Measurements from ENCODE around the gene SLC10A3. TPM values are rescaled to one million over a fixed set of nuclear protein-coding genes. Genes with fewer than 3 reads are reported as not detected.

Gene SLC10A3
- total RNA-seq, 1 experiment from 2014 or later, result 32.1 TPM

DNA sequence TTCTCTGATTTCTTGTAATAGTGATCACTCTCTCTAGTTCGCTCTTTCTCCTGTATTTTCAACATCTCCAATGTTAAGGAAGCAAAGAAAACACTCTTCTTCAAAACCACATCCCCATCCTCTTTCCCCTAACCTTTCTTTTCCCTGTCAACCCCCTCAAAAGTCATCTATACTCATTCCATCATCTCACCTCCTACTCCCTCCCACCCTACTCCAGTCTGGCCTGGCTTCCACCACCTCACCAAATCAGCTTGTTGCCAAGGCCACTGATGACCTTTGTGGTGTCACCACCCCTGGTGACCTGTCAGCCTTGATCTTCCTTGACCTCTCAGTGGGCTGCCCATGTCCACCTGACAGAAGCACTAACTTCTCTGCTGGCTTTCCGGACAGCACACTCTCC, 23.3 kb upstream of the SLC10A3 start:
- H3K27ac ChIP-seq (ENCODE audit: low read length), result no peak overlapping the region
- no peaks in the 10 kb centered on the region for H3K36me3 ChIP-seq (ENCODE audit: insufficient read depth, low read length)
- no peak overlapping the region for H3K9ac ChIP-seq (ENCODE audit: low read length)
- peaks cover 22% of the 10 kb centered on the region for H3K4me1 ChIP-seq (ENCODE audit: low read length)
- no peak overlapping the region for H2AFZ ChIP-seq (ENCODE audit: low read length)
- H3K9me2 ChIP-seq (replicated peaks; ENCODE audit: insufficient read depth, low read length), result no peaks in the 10 kb centered on the region
- no peak for DNase-seq
- no peaks in the 10 kb centered on the region for H3K27me3 ChIP-seq (ENCODE audit: low read length)
- no peak overlapping the region for H3K4me3 ChIP-seq (ENCODE audit: low read length)
- H3K79me2 ChIP-seq (ENCODE audit: low read length), result peaks cover 8% of the 10 kb centered on the region; the same call in 1 of the 2 replicates
- H3K9me3 ChIP-seq (ENCODE audit: low read length), result no peaks in the 10 kb centered on the region
- no peaks in the 10 kb centered on the region for H4K20me1 ChIP-seq (ENCODE audit: insufficient read depth, low read depth, low read length)
- H3K4me2 ChIP-seq (ENCODE audit: low read depth, low read length, poor library complexity, severe bottlenecking), result no peak overlapping the region

DNA sequence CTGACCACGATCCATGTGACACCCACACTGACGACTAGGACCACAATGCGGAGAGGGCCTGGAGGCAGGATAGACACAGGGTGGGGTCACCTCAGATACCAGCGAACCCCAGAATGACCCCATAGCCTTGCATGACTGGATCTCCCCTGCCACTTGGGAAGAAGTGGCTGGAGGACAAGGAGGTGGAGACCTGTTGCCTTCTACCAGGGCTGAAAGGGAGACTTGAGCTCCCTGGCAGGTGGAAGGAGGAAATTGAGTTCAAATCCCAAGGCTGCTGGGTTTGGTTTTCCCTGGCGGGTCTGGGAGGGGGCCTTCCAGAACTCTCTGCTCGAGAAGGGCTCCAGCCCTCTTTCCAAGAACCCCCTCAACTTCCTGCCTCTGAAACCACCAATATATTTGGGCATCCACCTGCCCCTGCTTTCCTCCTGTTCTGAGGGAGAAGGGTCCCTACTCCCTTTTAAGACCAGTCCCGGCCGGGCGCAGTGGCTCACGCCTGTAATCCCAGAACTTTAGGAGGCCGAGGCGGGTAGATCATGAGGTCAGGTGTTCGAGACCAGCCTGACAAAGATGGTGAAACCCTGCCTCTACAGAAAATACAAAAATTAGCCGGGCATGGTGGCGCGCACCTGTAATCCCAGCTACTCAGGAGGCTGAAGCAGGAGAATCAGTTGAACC, 22.6 kb upstream of the SLC10A3 start:
- Histone ChIP-seq H3K27ac (ENCODE audit: low read length) (no peak overlapping the region), H4K20me1 (ENCODE audit: insufficient read depth, low read depth, low read length) (no peaks in the 10 kb centered on the region), H2AFZ (ENCODE audit: low read length) (no peak overlapping the region)

DNA sequence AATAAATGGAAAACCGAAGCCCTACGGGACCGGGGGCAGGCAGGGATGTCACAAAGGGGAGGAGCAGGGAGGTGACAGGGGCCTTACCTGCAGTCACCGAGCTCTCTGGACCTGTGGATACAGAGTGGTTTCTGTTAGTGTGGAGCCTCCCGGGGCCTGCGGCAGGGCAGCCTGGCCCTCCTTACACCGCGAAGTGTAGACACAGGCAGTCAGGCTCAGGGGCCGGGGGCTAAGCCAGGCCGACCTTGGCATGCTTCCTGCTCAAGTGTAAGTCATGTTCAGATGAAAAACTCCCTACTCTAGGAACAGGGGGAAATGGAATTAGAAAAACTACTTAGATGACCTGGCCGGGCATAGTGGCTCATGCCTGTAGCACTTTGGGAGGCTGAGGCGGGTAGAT, 21.3 kb upstream of the SLC10A3 start:
- Histone ChIP-seq H3K36me3 (ENCODE audit: insufficient read depth, low read length) (no peaks in the 10 kb centered on the region), H3K4me1 (ENCODE audit: low read length) (peaks cover 10% of the 10 kb centered on the region), H3K4me2 (ENCODE audit: low read depth, low read length, poor library complexity, severe bottlenecking) (no peak overlapping the region), H4K20me1 (ENCODE audit: insufficient read depth, low read depth, low read length) (no peaks in the 10 kb centered on the region), H3K9me3 (ENCODE audit: low read length) (no peaks in the 10 kb centered on the region), H3K27ac (ENCODE audit: low read length) (no peak overlapping the region), H2AFZ (ENCODE audit: low read length) (no peak overlapping the region), H3K27me3 (ENCODE audit: low read length) (no peaks in the 10 kb centered on the region), H3K79me2 (ENCODE audit: low read length) (peaks cover 8% of the 10 kb centered on the region; the same call in 1 of the 2 replicates), H3K9me2 (replicated peaks; ENCODE audit: insufficient read depth, low read length) (no peaks in the 10 kb centered on the region), H3K9ac (ENCODE audit: low read length) (no peak overlapping the region), H3K4me3 (ENCODE audit: low read length) (no peak overlapping the region)
- DNase-seq, result no peak

More for the DNA sequence above, 22.6 kb upstream of the SLC10A3 start:
- Histone ChIP-seq H3K9me3 (ENCODE audit: low read length) (no peaks in the 10 kb centered on the region), H3K4me2 (ENCODE audit: low read depth, low read length, poor library complexity, severe bottlenecking) (no peak overlapping the region), H3K4me3 (ENCODE audit: low read length) (no peak overlapping the region), H3K79me2 (ENCODE audit: low read length) (peaks cover 8% of the 10 kb centered on the region; the same call in 1 of the 2 replicates), H3K9me2 (replicated peaks; ENCODE audit: insufficient read depth, low read length) (no peaks in the 10 kb centered on the region), H3K4me1 (ENCODE audit: low read length) (peaks cover 16% of the 10 kb centered on the region), H3K27me3 (ENCODE audit: low read length) (no peaks in the 10 kb centered on the region), H3K36me3 (ENCODE audit: insufficient read depth, low read length) (no peaks in the 10 kb centered on the region), H3K9ac (ENCODE audit: low read length) (no peak overlapping the region)
- no peak for DNase-seq

DNA sequence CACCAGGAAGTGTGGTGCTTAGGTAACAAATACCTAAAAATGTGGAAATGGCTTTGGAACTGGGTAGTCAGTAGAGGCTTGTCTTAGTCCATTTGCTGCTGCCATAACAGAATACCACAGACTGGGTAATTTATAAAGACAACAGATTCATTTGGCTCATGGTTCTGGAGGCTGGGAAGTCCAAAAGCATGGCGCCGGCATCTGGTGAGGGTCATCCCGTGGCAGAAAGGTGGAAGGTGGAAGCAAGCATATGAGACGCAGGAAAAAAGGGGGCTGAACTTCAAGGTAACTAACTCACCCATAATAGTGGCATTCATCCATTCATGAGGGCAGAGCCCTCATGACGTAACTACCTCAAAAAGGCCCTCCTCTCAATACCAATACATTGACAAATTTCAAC, 19.0 kb upstream of the SLC10A3 start:
- Histone ChIP-seq H3K9me3 (ENCODE audit: low read length) (no peaks in the 10 kb centered on the region), H3K36me3 (ENCODE audit: insufficient read depth, low read length) (no peaks in the 10 kb centered on the region), H4K20me1 (ENCODE audit: insufficient read depth, low read depth, low read length) (no peaks in the 10 kb centered on the region), H3K27ac (ENCODE audit: low read length) (no peak overlapping the region), H3K4me2 (ENCODE audit: low read depth, low read length, poor library complexity, severe bottlenecking) (no peak overlapping the region), H2AFZ (ENCODE audit: low read length) (no peak overlapping the region), H3K27me3 (ENCODE audit: low read length) (no peaks in the 10 kb centered on the region), H3K9ac (ENCODE audit: low read length) (no peak overlapping the region), H3K79me2 (ENCODE audit: low read length) (no peaks in the 10 kb centered on the region), H3K9me2 (replicated peaks; ENCODE audit: insufficient read depth, low read length) (no peaks in the 10 kb centered on the region), H3K4me1 (ENCODE audit: low read length) (no peaks in the 10 kb centered on the region), H3K4me3 (ENCODE audit: low read length) (no peak overlapping the region)
- no peak for DNase-seq

DNA sequence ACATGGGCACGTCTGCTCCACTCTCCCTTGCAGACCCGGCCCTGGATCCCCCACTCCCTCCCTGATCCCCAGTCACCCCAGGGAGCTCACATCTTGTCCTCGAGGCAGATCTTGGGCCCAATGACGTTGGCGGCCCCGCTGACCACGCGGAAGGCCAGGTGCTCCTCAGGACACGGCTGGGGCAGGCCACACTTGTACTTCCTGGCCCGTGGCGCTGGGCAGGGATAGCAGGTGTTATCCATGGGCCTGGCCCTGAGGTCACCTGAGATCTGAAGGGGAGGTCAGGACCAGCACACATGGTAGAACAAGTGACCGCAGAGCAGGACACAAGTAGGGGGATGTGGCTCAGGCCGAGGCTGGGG, 17.9 kb upstream of the SLC10A3 start:
- no peak overlapping the region for H2AFZ ChIP-seq (ENCODE audit: low read length)
- no peaks in the 10 kb centered on the region for H3K9me3 ChIP-seq (ENCODE audit: low read length)
- H4K20me1 ChIP-seq (ENCODE audit: insufficient read depth, low read depth, low read length), result no peaks in the 10 kb centered on the region
- H3K27me3 ChIP-seq (ENCODE audit: low read length), result no peaks in the 10 kb centered on the region
- no peaks in the 10 kb centered on the region for H3K79me2 ChIP-seq (ENCODE audit: low read length)
- DNase-seq, result no peak
- H3K36me3 ChIP-seq (ENCODE audit: insufficient read depth, low read length), result no peaks in the 10 kb centered on the region
- no peak overlapping the region for H3K9ac ChIP-seq (ENCODE audit: low read length)
- no peak overlapping the region for H3K4me2 ChIP-seq (ENCODE audit: low read depth, low read length, poor library complexity, severe bottlenecking)
- H3K9me2 ChIP-seq (replicated peaks; ENCODE audit: insufficient read depth, low read length), result no peaks in the 10 kb centered on the region
- no peak overlapping the region for H3K27ac ChIP-seq (ENCODE audit: low read length)
- no peak overlapping the region for H3K4me3 ChIP-seq (ENCODE audit: low read length)
- no peaks in the 10 kb centered on the region for H3K4me1 ChIP-seq (ENCODE audit: low read length)

DNA sequence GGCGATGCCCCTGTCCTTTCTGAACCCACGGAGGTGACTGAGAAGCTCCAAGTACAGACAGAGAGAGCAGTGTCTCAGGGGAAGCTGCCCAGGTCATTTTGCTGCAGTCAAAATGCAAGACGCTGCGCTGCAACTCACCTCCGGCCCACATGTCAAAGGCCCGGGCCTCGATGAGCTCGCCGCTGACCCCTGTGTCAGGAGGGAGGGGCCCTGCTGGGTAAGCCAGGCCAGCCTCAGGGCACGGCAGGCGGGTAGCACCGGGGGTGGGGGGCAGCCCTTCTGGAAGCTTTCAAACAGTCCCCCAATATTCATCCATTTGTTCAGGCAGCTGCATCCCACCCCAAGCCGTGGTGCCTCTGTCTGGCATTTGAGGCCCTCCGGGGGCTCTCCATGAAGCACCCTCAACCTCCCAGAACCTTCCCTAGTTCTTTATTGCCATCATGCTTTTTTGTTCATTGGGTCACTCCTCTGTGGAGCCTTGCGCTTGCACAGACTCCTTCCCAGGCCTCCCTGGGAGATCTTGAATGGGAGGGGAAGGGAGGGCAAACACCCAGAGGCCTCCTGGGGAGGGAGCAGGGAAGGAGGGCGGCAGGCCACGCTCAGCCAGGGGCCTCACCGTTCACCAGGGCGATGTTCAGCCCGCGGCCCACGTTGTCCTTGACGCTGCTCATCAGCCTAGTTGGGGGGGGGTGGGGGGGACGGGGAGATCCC, 17.4 kb upstream of the SLC10A3 start:
- Histone ChIP-seq H4K20me1 (ENCODE audit: insufficient read depth, low read depth, low read length) (no peaks in the 10 kb centered on the region), H3K79me2 (ENCODE audit: low read length) (no peaks in the 10 kb centered on the region), H3K4me2 (ENCODE audit: low read depth, low read length, poor library complexity, severe bottlenecking) (no peak overlapping the region), H3K9ac (ENCODE audit: low read length) (no peak overlapping the region), H3K4me1 (ENCODE audit: low read length) (no peaks in the 10 kb centered on the region), H2AFZ (ENCODE audit: low read length) (no peak overlapping the region), H3K4me3 (ENCODE audit: low read length) (no peak overlapping the region), H3K27me3 (ENCODE audit: low read length) (no peaks in the 10 kb centered on the region), H3K27ac (ENCODE audit: low read length) (no peak overlapping the region), H3K9me2 (replicated peaks; ENCODE audit: insufficient read depth, low read length) (no peaks in the 10 kb centered on the region), H3K9me3 (ENCODE audit: low read length) (no peaks in the 10 kb centered on the region), H3K36me3 (ENCODE audit: insufficient read depth, low read length) (no peaks in the 10 kb centered on the region)
- no peak for DNase-seq

DNA sequence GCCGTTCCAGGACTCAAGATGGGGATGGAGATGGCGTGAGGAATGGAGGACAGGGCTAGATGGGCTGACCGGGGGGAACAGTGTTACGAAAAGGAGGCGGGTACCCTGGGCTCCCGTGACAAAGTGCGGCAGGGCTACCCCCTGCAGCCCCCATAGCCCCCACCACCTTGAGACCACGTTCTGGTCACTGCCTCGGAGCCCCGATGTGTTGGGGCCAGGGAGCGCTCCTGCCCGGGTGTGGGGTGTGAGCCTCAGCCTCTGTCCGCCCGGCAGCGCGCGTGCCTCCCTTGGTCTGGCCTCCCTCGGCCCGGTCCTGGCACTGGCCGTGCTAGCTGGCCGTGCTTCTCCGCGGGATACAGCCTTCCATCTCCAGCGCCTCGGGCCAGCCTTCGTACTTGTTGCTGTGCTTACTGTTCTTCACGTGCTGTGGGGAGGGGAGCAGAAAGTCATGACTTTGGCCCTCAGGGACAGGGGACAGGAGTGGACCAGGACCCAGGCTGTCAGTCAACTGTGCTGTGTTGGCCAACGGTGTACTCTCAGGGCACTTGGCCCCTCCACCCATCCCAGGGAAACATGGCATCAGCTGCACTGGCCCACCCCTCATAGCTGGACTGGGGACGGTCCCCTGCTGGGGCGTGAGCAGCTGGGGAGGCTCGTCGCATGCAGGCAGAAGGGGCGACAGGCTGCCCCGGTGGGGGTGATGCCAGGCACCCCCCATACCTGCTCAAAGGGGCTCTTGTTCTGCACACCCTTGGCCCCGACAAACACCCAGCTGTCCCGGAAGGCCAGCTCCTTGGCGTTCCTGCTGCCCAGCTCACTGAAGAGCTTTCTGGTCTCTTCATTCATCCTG, 16.3 kb upstream of the SLC10A3 start:
- Histone ChIP-seq H3K79me2 (ENCODE audit: low read length) (no peaks in the 10 kb centered on the region), H3K9me2 (replicated peaks; ENCODE audit: insufficient read depth, low read length) (no peaks in the 10 kb centered on the region), H3K4me3 (ENCODE audit: low read length) (no peak overlapping the region), H3K36me3 (ENCODE audit: insufficient read depth, low read length) (no peaks in the 10 kb centered on the region), H2AFZ (ENCODE audit: low read length) (no peak overlapping the region), H4K20me1 (ENCODE audit: insufficient read depth, low read depth, low read length) (no peaks in the 10 kb centered on the region), H3K4me2 (ENCODE audit: low read depth, low read length, poor library complexity, severe bottlenecking) (no peak overlapping the region), H3K27ac (ENCODE audit: low read length) (no peak overlapping the region), H3K4me1 (ENCODE audit: low read length) (no peaks in the 10 kb centered on the region), H3K9ac (ENCODE audit: low read length) (no peak overlapping the region), H3K27me3 (ENCODE audit: low read length) (no peaks in the 10 kb centered on the region), H3K9me3 (ENCODE audit: low read length) (no peaks in the 10 kb centered on the region)
- no peak for DNase-seq

DNA sequence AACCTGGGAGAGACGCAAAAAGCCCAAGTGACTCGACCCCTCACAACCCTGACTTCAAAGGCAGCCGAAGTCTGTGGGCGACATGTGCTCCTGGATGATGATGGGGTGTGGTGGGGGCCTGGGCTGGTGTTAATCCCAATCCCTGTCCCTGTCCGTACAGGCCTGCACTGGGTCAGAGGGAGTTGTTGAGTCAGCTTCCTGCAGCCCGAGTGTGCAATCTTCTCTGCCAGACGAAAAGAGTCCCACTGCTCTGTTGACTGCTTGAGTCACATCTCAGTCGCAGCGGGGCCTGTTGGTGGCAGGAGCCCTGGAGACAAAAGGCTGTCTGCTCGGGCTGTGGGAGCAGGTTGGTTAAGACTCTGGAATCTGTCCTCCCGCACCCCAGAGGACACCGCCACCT, 15.3 kb upstream of the SLC10A3 start:
- Histone ChIP-seq H3K9ac (ENCODE audit: low read length) (no peak overlapping the region), H3K4me1 (ENCODE audit: low read length) (no peaks in the 10 kb centered on the region), H3K4me3 (ENCODE audit: low read length) (no peak overlapping the region), H2AFZ (ENCODE audit: low read length) (no peak overlapping the region), H4K20me1 (ENCODE audit: insufficient read depth, low read depth, low read length) (no peaks in the 10 kb centered on the region), H3K36me3 (ENCODE audit: insufficient read depth, low read length) (no peaks in the 10 kb centered on the region), H3K4me2 (ENCODE audit: low read depth, low read length, poor library complexity, severe bottlenecking) (no peak overlapping the region), H3K27me3 (ENCODE audit: low read length) (no peaks in the 10 kb centered on the region), H3K9me2 (replicated peaks; ENCODE audit: insufficient read depth, low read length) (no peaks in the 10 kb centered on the region), H3K9me3 (ENCODE audit: low read length) (no peaks in the 10 kb centered on the region), H3K27ac (ENCODE audit: low read length) (no peak overlapping the region), H3K79me2 (ENCODE audit: low read length) (no peaks in the 10 kb centered on the region)
- no peak for DNase-seq
